Common myeloid progenitor, CD34-positive (primary cell): Measurements from ENCODE around the gene ACSL1.
"Not testable (repeated sequence)": the region's sequence is repeated elsewhere in the genome, so short reads cannot be mapped to it uniquely, and the experiment has no call there.

Experiments
- CTCF ChIA-PET: fragments of 350-600 bp; sonication (Branson Sonifier 250); formaldehyde crosslinking; loops from one replicate; lab custom pipeline; 2021; ENCODE audit warnings: antibody characterized with exemption; lab: Charles Lee
- POLR2A ChIA-PET: fragments of 350-600 bp; sonication (Branson Sonifier 250); formaldehyde crosslinking; loops from one replicate; lab custom pipeline; 2021; ENCODE audit warnings: antibody characterized with exemption; lab: Charles Lee
- DNase-seq, 3 donors: peaks; one replicate each; pipeline versions ENCODE4 v3.0.0 to v3.0.0-alpha.2; 2013
- H3K27ac ChIP-seq, 2 experiments: 1 replicate in 1 of 2; 2 replicates in 1 of 2; pipeline ENCODE4 v1.7.0; 2013; ENCODE audit warnings: inconsistent platforms in 2 of 2, low read length in 2 of 2, mild to moderate bottlenecking in 2 of 2, low read depth in 1 of 2, moderate library complexity in 1 of 2; ENCODE audit not compliant: severe bottlenecking in 2 of 2, insufficient read depth in 1 of 2, poor library complexity in 1 of 2
- H3K27me3 ChIP-seq, 5 experiments: replicated peaks in 2 of 5; 1 replicate in 3 of 5; 2 replicates in 2 of 5; pipeline versions ENCODE4 v1.6.1 to v1.7.0; 2013; ENCODE audit warnings: low read length in 4 of 5, mild to moderate bottlenecking in 2 of 5, moderate library complexity in 2 of 5, inconsistent platforms in 1 of 5; ENCODE audit not compliant: insufficient read depth in 5 of 5, control insufficient read depth in 4 of 5
- H3K36me3 ChIP-seq, 4 experiments: 1 replicate in 2 of 4; 2 replicates in 2 of 4; pipeline versions ENCODE4 v1.6.1 to v1.7.0; 2013; ENCODE audit warnings: low read length in 3 of 4, control low read depth in 1 of 4, mild to moderate bottlenecking in 1 of 4; ENCODE audit not compliant: control insufficient read depth in 4 of 4, insufficient read depth in 4 of 4
- H3K4me1 ChIP-seq, 4 experiments: 1 replicate in 3 of 4; 2 replicates in 1 of 4; pipeline versions ENCODE4 v1.6.1 to v1.7.1; 2013; ENCODE audit warnings: low read length in 3 of 4, mild to moderate bottlenecking in 3 of 4, control low read depth in 1 of 4, inconsistent platforms in 1 of 4, moderate library complexity in 1 of 4; ENCODE audit not compliant: control insufficient read depth in 4 of 4, insufficient read depth in 4 of 4; ENCODE audit errors: control extremely low read depth in 1 of 4
- H3K4me3 ChIP-seq, 7 experiments: 1 replicate in 4 of 7; 2 replicates in 3 of 7; pipeline versions ENCODE4 v1.5.1 to v1.7.0; 2013; ENCODE audit warnings: mild to moderate bottlenecking in 7 of 7, low read length in 6 of 7, moderate library complexity in 6 of 7, inconsistent platforms in 2 of 7, low read depth in 2 of 7, control low read depth in 1 of 7; ENCODE audit not compliant: insufficient read depth in 4 of 7, control insufficient read depth in 1 of 7; ENCODE audit errors: extremely low read depth in 1 of 7
- H3K9me3 ChIP-seq, 5 experiments: 1 replicate in 4 of 5; 2 replicates in 1 of 5; pipeline versions ENCODE4 v1.6.1 to v1.7.1; 2013; ENCODE audit warnings: low read length in 4 of 5, mild to moderate bottlenecking in 2 of 5, inconsistent platforms in 1 of 5, low read depth in 1 of 5, moderate library complexity in 1 of 5; ENCODE audit not compliant: control insufficient read depth in 4 of 5, insufficient read depth in 2 of 5; ENCODE audit errors: control extremely low read depth in 1 of 5
- WGBS: methylation state at CpG from one replicate; pipeline ENCODE4 v1.1.5; 2013; ENCODE audit not compliant: insufficient coverage; 5-methylcytosine and 5-hydroxymethylcytosine counted together

Gene ACSL1

DNA sequence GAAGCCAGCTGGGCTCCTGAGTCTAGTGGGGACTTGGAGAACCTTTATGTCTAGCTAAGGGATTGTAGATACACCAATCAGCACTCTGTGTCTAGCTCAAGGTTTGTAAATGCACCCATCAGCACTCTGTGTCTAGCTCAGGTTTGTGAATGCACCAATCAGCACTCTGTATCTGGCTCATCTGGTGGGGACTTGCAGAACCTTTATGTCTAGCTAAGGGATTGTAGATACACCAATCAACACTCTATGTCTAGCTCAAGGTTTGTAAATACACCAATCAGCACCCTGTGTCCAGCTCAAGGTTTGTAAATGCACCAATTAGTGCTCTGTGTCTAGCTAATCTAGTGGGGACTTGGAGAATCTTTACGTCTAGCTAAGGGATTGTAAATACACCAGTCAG lies 84.1 kb downstream of the ACSL1 start:
- WGBS = no CpG with 5 or more reads among the region's 1 CpG
- POLR2A ChIA-PET = interaction anchor here (1.0 kb wide), 1 partner anchor 80 kb away, joined by 3 read pairs; no protein-coding TSS in a partner anchor

DNA sequence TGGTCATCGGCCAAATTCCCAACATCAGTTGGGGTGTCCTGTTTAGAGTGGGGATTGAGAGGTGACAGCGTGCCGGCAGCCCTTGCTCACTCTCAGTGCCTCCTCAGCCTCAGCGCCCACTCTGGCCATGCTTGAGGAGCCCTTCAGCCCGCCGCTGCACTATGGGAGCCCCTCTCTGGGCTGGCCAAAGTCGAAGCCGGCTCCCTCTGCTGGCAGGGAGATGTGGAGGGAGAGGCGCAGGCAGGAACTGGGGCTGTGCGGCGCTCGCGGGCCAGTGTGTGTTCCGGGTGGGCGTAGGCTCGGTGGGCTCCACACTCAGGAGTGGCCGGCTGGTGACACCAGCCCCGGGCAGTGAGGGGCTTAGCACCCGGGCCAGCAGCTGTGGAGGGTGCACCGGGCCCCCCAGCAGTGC lies 84.8 kb downstream of the ACSL1 start:
- CTCF ChIA-PET = interaction anchor here (0.6 to 5.0 kb wide), 8 partner anchors 10 to 355 kb away, joined by 3 to 22 read pairs (median 4); no protein-coding TSS in a partner anchor
- POLR2A ChIA-PET = no interaction called here
- no peak overlapping the region for H3K27ac ChIP-seq

More for the DNA sequence above, 84.1 kb downstream of the ACSL1 start:
- not testable (repeated sequence) for H3K36me3 ChIP-seq, DNase-seq, H3K4me3 ChIP-seq, H3K27me3 ChIP-seq, H3K27ac ChIP-seq, H3K9me3 ChIP-seq
- CTCF ChIA-PET = interaction anchor here (0.6 to 5.0 kb wide), 11 partner anchors 10 to 354 kb away, joined by 3 to 22 read pairs (median 3); no protein-coding TSS in a partner anchor
- H3K4me1 ChIP-seq = peaks cover 9 to 25% (median 15%) of the 10 kb centered on the region in 4 experiments

DNA sequence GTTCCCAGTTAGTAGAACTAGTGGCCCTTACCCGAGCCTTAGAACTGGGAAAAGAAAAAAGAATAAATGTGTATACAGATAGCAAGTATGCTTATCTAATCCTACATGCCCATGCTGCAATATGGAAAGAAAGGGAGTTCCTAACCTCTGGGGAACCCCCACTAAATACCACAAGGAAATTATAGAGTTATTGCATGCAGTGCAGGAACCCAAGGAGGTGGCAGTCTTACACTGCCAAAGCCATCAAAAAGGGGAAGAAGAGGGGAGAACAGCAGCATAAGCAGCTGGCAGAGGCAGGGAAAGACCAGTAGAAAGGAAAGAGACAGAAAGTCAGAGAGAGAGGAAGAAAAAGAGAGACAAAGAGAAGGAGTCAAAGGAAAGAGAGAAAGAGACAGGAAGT lies 86.2 kb downstream of the ACSL1 start:
- no CpG with 5 or more reads among the region's 1 CpG for WGBS
- H3K9me3 ChIP-seq, H3K36me3 ChIP-seq, POLR2A ChIA-PET, H3K4me3 ChIP-seq, H3K27me3 ChIP-seq, H3K27ac ChIP-seq: not testable (repeated sequence)
- peaks cover 0 to 18% (median 7%) of the 10 kb centered on the region in 4 experiments for H3K4me1 ChIP-seq
- peak; percentile 61 to 82 (median 80) for DNase-seq
- CTCF ChIA-PET = interaction anchor here (1.0 to 5.0 kb wide), 4 partner anchors 12 to 354 kb away, joined by 3 to 22 read pairs (median 3); no protein-coding TSS in a partner anchor

More for the DNA sequence above, 84.8 kb downstream of the ACSL1 start:
- over 99% methylated on average over 19 of the region's 20 CpGs for WGBS
- H3K36me3 ChIP-seq = no peaks in the 10 kb centered on the region
- H3K27me3 ChIP-seq = no peaks in the 10 kb centered on the region
- peaks cover 2 to 18% (median 8%) of the 10 kb centered on the region in 4 experiments for H3K4me1 ChIP-seq
- no peak for DNase-seq
- peaks cover 0 to 3% (median 0%) of the 10 kb centered on the region in 5 experiments for H3K9me3 ChIP-seq
- no peak overlapping the region for H3K4me3 ChIP-seq

DNA sequence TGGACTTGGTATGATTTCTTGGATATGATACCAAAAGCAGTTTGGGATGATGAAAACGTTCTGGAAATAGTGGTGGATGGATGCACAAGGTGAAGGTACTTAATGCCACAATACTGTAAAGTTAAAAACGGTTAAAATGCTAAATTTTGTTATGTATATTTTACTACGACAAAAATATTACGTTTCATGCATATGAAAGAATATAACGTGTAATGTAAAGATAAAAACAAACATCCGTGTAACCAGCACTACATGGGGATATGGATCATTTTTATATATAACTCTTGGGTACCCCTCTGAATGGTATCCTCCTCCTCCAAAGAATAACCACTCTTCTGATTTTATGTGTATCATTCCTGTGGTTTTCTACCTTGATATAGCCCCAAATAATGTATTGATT lies 91.0 kb downstream of the ACSL1 start:
- H3K9me3 ChIP-seq = no peaks in the 10 kb centered on the region
- H3K27me3 ChIP-seq = no peaks in the 10 kb centered on the region
- H3K27ac ChIP-seq = peak overlapping the region in 1 of 2 experiments; percentile 65
- 0% methylated on average over 1 of the region's 6 CpGs for WGBS
- peaks cover 0 to 17% (median 2%) of the 10 kb centered on the region in 4 experiments for H3K36me3 ChIP-seq
- POLR2A ChIA-PET = no interaction called here
- CTCF ChIA-PET = interaction anchor here (1.0 to 1.7 kb wide), 5 partner anchors 11 to 472 kb away, joined by 3 to 9 read pairs (median 3); no protein-coding TSS in a partner anchor
- peaks cover 4 to 36% (median 21%) of the 10 kb centered on the region in 4 experiments for H3K4me1 ChIP-seq
- no peak for DNase-seq
- peak overlapping the region in 6 of 7 experiments; percentile 48 to 99 (median 96) for H3K4me3 ChIP-seq

DNA sequence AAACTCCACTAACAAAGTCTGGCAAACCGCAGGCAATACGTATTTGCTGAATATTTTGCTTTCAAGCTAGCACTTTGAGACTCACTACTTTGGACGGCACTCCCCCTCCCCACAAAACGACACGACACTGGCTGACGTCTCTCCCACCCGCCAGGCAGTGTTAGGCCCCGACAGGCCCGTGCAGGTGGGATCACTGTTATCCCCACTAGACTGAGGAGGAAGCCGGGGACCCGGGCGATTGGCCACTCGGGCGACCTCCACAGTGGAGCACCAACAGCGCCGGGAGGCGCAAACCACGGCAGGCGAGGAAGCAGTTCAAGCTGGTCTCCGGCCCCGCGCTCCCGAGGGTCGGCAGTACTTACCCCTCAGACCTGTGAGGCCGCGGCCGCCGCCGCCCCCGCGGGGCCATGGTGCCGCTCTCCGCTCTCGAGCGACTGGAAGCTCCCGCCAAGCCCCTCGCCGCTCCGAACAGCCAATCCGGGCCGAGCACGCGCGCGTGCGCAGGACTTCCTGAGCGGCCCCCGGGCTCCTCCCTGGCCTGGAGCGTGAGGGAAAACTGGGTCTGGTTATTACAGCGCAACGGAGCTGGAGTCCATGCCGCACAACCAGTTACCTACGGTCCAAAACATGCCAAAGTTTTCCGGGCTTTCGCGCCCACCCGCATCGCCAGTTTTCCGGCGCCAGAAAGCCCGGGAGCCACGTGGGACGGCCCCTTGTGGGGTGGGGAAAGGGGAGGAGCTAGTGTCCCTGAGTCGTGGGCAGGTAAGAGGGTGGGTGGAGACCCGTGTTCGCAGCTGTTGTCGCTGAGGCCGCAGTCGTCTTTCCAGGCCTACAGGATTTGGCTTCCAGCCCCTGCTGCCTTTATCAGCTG lies 91.9 kb downstream of the ACSL1 start, which contains the start of gene CENPU:
CENPU (minus strand) TSS at position 443 of the 871 bp plus-strand sequence; CDS start at position 409, 34 bp downstream.
- H3K36me3 ChIP-seq = peaks cover 0 to 26% (median 5%) of the 10 kb centered on the region in 4 experiments
- H3K27ac ChIP-seq = peak within 1 kb of the TSS; percentile 15 to 75
- peak within 1 kb of the TSS; percentile 75 to 99 (median 94) for H3K4me3 ChIP-seq
- no peaks in the 10 kb centered on the region for H3K27me3 ChIP-seq
- 0% methylated on average over 55 of the region's 69 CpGs for WGBS
- CTCF ChIA-PET = interaction anchor here (0.6 to 1.7 kb wide), 11 partner anchors 11 to 471 kb away, joined by 3 to 9 read pairs (median 4); no protein-coding TSS in a partner anchor
- DNase-seq = peak; percentile 99
- H3K4me1 ChIP-seq = peaks cover 4 to 28% (median 18%) of the 10 kb centered on the region in 4 experiments
- POLR2A ChIA-PET = interaction anchor here (0.6 to 1.5 kb wide), 4 partner anchors 12 to 85 kb away, joined by 3 to 7 read pairs (median 5); partner anchors contain the start of genes CASP3 and PRIMPOL
- H3K9me3 ChIP-seq = no peaks in the 10 kb centered on the region

DNA sequence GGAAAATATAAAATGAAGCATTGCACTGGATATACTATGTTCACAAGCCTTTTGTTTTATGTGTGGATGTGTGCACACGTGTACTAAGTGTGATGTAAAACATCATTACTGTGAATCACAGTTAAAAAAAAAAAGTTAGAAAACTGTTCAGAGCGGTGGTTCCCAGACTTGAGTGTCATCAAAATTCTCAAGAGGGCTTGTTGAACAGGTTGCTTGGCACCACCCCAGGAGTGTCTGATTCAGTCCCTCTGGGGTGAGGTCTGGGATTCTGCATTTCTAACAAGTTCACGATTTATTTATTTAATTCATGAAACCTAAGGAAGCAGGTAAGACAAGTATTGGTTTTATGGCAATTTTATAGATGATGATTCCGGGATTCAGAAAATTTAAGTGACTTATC lies 93.6 kb downstream of the ACSL1 start:
- Histone ChIP-seq H3K4me1 (peaks cover 4 to 30% (median 17%) of the 10 kb centered on the region in 4 experiments), H3K4me3 (peak overlapping the region in 4 of 7 experiments; percentile 88 to 99 (median 98)), H3K27ac (no peak overlapping the region), H3K36me3 (peaks cover 9 to 43% (median 19%) of the 10 kb centered on the region in 4 experiments), H3K9me3 (peaks cover 0 to 8% (median 0%) of the 10 kb centered on the region in 5 experiments), H3K27me3 (no peaks in the 10 kb centered on the region)
- POLR2A ChIA-PET = no interaction called here
- DNase-seq = no peak
- 90% methylated on average over 2 of the region's 4 CpGs for WGBS
- CTCF ChIA-PET = interaction anchor here (1.7 kb wide), 1 partner anchor 9 kb away, joined by 4 read pairs; no protein-coding TSS in a partner anchor
